Progenitor cell of endocrine pancreas (in vitro differentiated cells): ENCODE results near the gene MED14. TPM values are rescaled to one million over a fixed set of nuclear protein-coding genes. Genes with fewer than 3 reads are reported as not detected.

ENCODE experiments used
- DNase-seq: peaks from one replicate; pipeline ENCODE4 v3.0.0; 2021; ENCODE audit warnings: low spot score; ENCODE audit not compliant: unreplicated experiment
- H3K27ac Mint-ChIP-seq: 2 replicates; pipeline ENCODE4 v1.8.0; 2021; ENCODE audit warnings: mild to moderate bottlenecking, moderate library complexity, mixed read lengths
- H3K27me3 Mint-ChIP-seq: 2 replicates; pipeline ENCODE4 v1.8.0; 2021; ENCODE audit warnings: mixed read lengths
- H3K36me3 Mint-ChIP-seq: 2 replicates; pipeline ENCODE4 v1.8.0; 2022; ENCODE audit warnings: mixed read lengths; ENCODE audit not compliant: insufficient read depth
- H3K4me1 Mint-ChIP-seq: 2 replicates; pipeline ENCODE4 v1.8.0; 2021; ENCODE audit warnings: low read depth, mixed read lengths
- H3K4me3 Mint-ChIP-seq: 2 replicates; pipeline ENCODE4 v1.8.0; 2021; ENCODE audit warnings: low read depth, mild to moderate bottlenecking, moderate library complexity, mixed read lengths
- H3K9me3 Mint-ChIP-seq: 2 replicates; pipeline ENCODE4 v1.8.0; 2021; ENCODE audit warnings: low read depth, mixed read lengths
- total RNA-seq: library from RNA; stranded (reverse); gene quantifications from 2 replicates; pipeline ENCODE4 v1.2.1, GENCODE V29; 2021
- TF ChIP-seq, protein P1 (sequence below): fragments of 200-600 bp; sonication (generic); IDR thresholded peaks from one replicate; pipeline ENCODE4 v1.5.0; 2021; ENCODE audit warnings: antibody characterized with exemption, mild to moderate bottlenecking; ENCODE audit not compliant: unreplicated experiment

The MED14 gene
- total RNA-seq, 1 donor from 2014 or later = 58.2 TPM

DNA sequence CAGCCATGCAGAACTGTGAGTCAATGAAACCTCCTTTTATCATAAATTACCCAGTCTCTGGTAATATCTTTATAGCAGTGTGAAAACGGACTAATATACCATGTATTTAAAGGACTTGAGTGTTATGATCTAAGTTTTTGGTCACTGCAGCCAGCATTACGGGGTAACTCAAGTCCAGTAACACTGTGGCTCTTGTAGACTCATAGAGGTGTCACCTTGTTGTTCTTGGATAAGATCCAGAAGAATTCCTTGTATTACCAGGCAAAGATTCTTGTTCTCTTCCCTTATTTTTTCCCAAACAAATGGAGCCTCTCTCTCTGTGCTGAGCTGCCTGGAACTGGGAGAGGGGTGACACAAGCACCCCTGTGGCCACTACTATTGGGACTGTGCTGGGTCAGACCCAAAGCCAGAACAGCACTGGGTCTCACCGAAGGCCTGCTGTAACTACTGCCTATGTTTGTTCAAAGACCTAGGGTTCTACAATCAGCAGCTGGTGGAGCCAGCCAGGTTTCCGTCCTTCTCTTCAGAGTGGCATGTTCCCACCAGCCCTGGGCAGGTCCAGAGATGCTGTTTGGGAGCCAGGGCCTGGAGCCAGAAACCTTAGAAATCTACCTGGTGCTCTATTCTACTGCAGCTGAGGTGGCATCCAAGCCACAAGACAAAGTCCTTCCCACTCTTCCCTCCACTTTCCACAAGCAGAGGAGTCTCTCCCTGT is 43.7 kb upstream of the MED14 start:
- Mint-ChIP-seq H3K4me1 (no peaks in the 10 kb centered on the region), H3K27me3 (no peaks in the 10 kb centered on the region), H3K27ac (no peak overlapping the region), H3K36me3 (no peaks in the 10 kb centered on the region), H3K9me3 (peaks cover 6% of the 10 kb centered on the region), H3K4me3 (no peak overlapping the region)
- no peak for DNase-seq
- TF ChIP-seq, protein P1, sequence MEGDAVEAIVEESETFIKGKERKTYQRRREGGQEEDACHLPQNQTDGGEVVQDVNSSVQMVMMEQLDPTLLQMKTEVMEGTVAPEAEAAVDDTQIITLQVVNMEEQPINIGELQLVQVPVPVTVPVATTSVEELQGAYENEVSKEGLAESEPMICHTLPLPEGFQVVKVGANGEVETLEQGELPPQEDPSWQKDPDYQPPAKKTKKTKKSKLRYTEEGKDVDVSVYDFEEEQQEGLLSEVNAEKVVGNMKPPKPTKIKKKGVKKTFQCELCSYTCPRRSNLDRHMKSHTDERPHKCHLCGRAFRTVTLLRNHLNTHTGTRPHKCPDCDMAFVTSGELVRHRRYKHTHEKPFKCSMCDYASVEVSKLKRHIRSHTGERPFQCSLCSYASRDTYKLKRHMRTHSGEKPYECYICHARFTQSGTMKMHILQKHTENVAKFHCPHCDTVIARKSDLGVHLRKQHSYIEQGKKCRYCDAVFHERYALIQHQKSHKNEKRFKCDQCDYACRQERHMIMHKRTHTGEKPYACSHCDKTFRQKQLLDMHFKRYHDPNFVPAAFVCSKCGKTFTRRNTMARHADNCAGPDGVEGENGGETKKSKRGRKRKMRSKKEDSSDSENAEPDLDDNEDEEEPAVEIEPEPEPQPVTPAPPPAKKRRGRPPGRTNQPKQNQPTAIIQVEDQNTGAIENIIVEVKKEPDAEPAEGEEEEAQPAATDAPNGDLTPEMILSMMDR = no peak

- H3K9me3 Mint-ChIP-seq = peaks cover 9% of the 10 kb centered on the region
- no peak overlapping the region for H3K4me3 Mint-ChIP-seq
- no peaks in the 10 kb centered on the region for H3K4me1 Mint-ChIP-seq
- DNase-seq = no peak
- H3K27ac Mint-ChIP-seq = no peak overlapping the region
- H3K27me3 Mint-ChIP-seq = no peaks in the 10 kb centered on the region
- no peaks in the 10 kb centered on the region for H3K36me3 Mint-ChIP-seq
- TF ChIP-seq, protein P1 = no peak
Measured at GRCh38 chrX:40773809-40774208, 38.5 kb upstream of the MED14 start.

GRCh38 chrX:40773188-40773587 is 37.8 kb upstream of the MED14 start:
- Mint-ChIP-seq H3K4me1 (no peaks in the 10 kb centered on the region), H3K27me3 (no peaks in the 10 kb centered on the region), H3K9me3 (peaks cover 9% of the 10 kb centered on the region), H3K27ac (no peak overlapping the region), H3K4me3 (no peak overlapping the region), H3K36me3 (no peaks in the 10 kb centered on the region)
- DNase-seq = no peak
- TF ChIP-seq, protein P1 = no peak

GRCh38 chrX:40772290-40772689 is 36.9 kb upstream of the MED14 start:
- Mint-ChIP-seq H3K4me1 (no peaks in the 10 kb centered on the region), H3K9me3 (peaks cover 10% of the 10 kb centered on the region), H3K36me3 (no peaks in the 10 kb centered on the region), H3K27me3 (no peaks in the 10 kb centered on the region), H3K4me3 (no peak overlapping the region), H3K27ac (no peak overlapping the region)
- TF ChIP-seq, protein P1 = no peak
- no peak for DNase-seq

DNA sequence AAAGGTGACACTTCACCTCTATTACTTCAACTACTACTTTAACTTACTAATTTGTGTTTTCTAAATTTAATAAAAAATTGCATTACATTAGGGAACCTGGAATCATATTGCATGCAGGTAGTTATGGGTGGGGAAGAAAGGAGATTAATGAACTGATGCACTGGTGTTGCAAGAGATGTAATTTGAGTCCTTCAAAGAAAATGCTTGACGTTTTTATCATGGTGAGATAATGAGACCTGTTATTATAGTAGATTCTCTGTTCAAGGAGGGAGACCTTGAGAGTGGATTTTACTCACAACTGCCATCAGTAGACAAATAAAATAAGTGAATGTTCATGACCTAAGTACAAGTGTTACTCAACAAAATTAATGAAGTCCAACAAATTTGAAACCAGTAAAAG is 26.4 kb upstream of the MED14 start:
- Mint-ChIP-seq H3K27ac (no peak overlapping the region), H3K4me3 (no peak overlapping the region), H3K4me1 (no peaks in the 10 kb centered on the region), H3K9me3 (peaks cover 7% of the 10 kb centered on the region), H3K27me3 (no peaks in the 10 kb centered on the region), H3K36me3 (no peaks in the 10 kb centered on the region)
- TF ChIP-seq, protein P1 = no peak
- no peak for DNase-seq
